PC-9 (cell line): ENCODE results near the gene PHAF1. TPM values are rescaled to one million over a fixed set of nuclear protein-coding genes. Genes with fewer than 3 reads are reported as not detected.

ENCODE experiments used
- BruUV-seq: library from RNA; stranded (reverse); fragments of 400-500 nt; replicated peaks from 2 replicates; lab custom pipeline; 2021; lab: Mats Ljungman, UMichigan
- CTCF ChIA-PET: fragments of 300-600 bp; sonication (Branson Sonifier 250); formaldehyde crosslinking; loops from one replicate; lab custom pipeline; 2022; ENCODE audit warnings: antibody characterized with exemption; lab: Charles Lee
- POLR2A ChIA-PET: fragments of 300-600 bp; sonication (Branson Sonifier 250); formaldehyde crosslinking; loops from one replicate; lab custom pipeline; 2022; ENCODE audit warnings: antibody characterized with exemption; ENCODE audit not compliant: unreplicated experiment; lab: Charles Lee
- DNase-seq, 2 experiments: peaks; one replicate each; pipeline versions ENCODE4 v3.0.0 to v3.0.0-alpha.2; 2015 to 2022; ENCODE audit warnings: mixed read lengths in 1 of 2
- H2AFZ ChIP-seq: fragments of 200-600 bp; sonication (generic); 2 replicates; pipeline ENCODE4 v1.8.1; 2017; ENCODE audit warnings: antibody characterized with exemption
- H3F3A ChIP-seq: fragments of 200-600 bp; sonication (generic); 2 replicates; pipeline ENCODE4 v1.8.1; 2017; ENCODE audit warnings: antibody characterized with exemption, mild to moderate bottlenecking, low read depth; ENCODE audit not compliant: insufficient read depth
- H3K27ac ChIP-seq: fragments of 200-600 bp; sonication (generic); 2 replicates; pipeline ENCODE4 v1.6.1; 2016; ENCODE audit warnings: mixed run types
- H3K27me3 ChIP-seq: fragments of 200-600 bp; sonication (generic); 2 replicates; pipeline ENCODE4 v1.6.1; 2016; ENCODE audit warnings: low read depth, mixed run types; ENCODE audit not compliant: insufficient read depth
- H3K36me3 ChIP-seq: fragments of 200-600 bp; sonication (generic); 2 replicates; pipeline ENCODE4 v1.6.1; 2016; ENCODE audit warnings: low read depth, mixed run types
- H3K4me1 ChIP-seq: fragments of 200-600 bp; sonication (generic); replicated peaks from 2 replicates; pipeline ENCODE4 v1.6.1; 2016; ENCODE audit warnings: mixed run types; ENCODE audit not compliant: insufficient read depth
- H3K4me2 ChIP-seq: fragments of 200-600 bp; sonication (generic); 2 replicates; pipeline ENCODE4 v1.6.1; 2017; ENCODE audit warnings: mixed run types
- H3K4me3 ChIP-seq: fragments of 200-600 bp; sonication (generic); 2 replicates; pipeline ENCODE4 v1.6.1; 2016; ENCODE audit warnings: mixed run types
- H3K79me2 ChIP-seq: fragments of 200-600 bp; sonication (generic); 2 replicates; pipeline ENCODE4 v1.6.1; 2017; ENCODE audit warnings: low read depth, mixed run types
- H3K9me2 ChIP-seq: fragments of 200-600 bp; sonication (generic); 2 replicates; pipeline ENCODE4 v1.8.1; 2017; ENCODE audit warnings: mild to moderate bottlenecking; ENCODE audit not compliant: insufficient read depth
- H3K9me3 ChIP-seq: fragments of 200-600 bp; sonication (generic); 2 replicates; pipeline ENCODE4 v1.8.1; 2016; ENCODE audit warnings: low read depth; ENCODE audit not compliant: insufficient read depth
- H4K20me1 ChIP-seq: fragments of 200-600 bp; sonication (generic); 2 replicates; pipeline ENCODE4 v1.8.1; 2017; ENCODE audit not compliant: insufficient read depth
- CTCF ChIP-seq: fragments of 200-600 bp; sonication (generic); conservative IDR thresholded peaks from 2 replicates; pipeline ENCODE4 v1.6.1; 2017; ENCODE audit warnings: mixed run types, antibody characterized with exemption, mild to moderate bottlenecking, moderate library complexity
- EZH2 ChIP-seq: fragments of 200-600 bp; sonication (generic); IDR thresholded peaks from 2 replicates; pipeline ENCODE4 v1.8.0; 2017; ENCODE audit warnings: antibody characterized with exemption, low read depth
- intact Hi-C: fragments of 100-400 bp; cut with micrococcal nuclease; formaldehyde crosslinking; loops from one replicate; pipeline ENCODE4 v1.10.0; 2022; ENCODE audit not compliant: unreplicated experiment
- total RNA-seq: library from RNA; stranded (reverse); gene quantifications from 2 replicates; pipeline ENCODE4 v1.2.3, GENCODE V29; 2021

PHAF1 gene
- total RNA-seq, 1 experiment from 2014 or later, result 19.5 TPM

DNA sequence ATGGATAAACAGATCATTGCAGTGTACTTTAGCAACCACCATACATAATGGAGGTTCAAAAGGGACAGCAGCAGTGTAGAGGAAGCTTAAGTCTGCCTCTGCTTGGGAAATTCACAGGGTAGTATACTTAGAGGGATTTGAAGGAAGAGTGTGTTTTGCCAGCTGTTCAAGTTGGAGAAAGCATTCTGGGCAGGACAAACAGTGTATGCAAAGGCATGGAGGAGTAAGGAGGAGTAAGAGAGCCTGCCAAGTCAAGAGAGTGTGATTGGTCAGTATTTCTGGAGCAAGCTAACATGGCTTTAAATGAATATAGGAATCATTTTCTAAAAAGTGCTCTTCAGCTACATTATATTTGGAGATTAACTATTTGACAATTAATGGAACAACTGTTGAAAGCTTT is 22.9 kb upstream of the PHAF1 start:
- ChIA-PET POLR2A (interaction anchor here (0.6 kb wide), 1 partner anchor 769 kb away, joined by 3 read pairs; no protein-coding TSS in a partner anchor), CTCF (no interaction called here)
- H3K4me2 ChIP-seq, result no peak overlapping the region
- H2AFZ ChIP-seq, result no peak overlapping the region
- H4K20me1 ChIP-seq, result no peaks in the 10 kb centered on the region; the same call in 1 of the 2 replicates
- TF ChIP-seq CTCF (no peak), EZH2 (no peak)
- no peaks in the 10 kb centered on the region for H3K27me3 ChIP-seq
- no peaks in the 10 kb centered on the region for H3K4me1 ChIP-seq
- no peak overlapping the region for H3K27ac ChIP-seq
- no TSS peak for BruUV-seq
- H3K79me2 ChIP-seq, result no peaks in the 10 kb centered on the region
- intact Hi-C loops, result no loop called here
- H3K36me3 ChIP-seq, result no peaks in the 10 kb centered on the region
- no peaks in the 10 kb centered on the region; the same call in 1 of the 2 replicates for H3F3A ChIP-seq
- no peak overlapping the region for H3K4me3 ChIP-seq
- no peaks in the 10 kb centered on the region for H3K9me2 ChIP-seq
- no peak for DNase-seq
- H3K9me3 ChIP-seq, result no peaks in the 10 kb centered on the region

GRCh38 chr16:67087291-67087690 is 22.4 kb upstream of the PHAF1 start:
- peaks cover 3% of the 10 kb centered on the region; the same call in 1 of the 2 replicates for H3F3A ChIP-seq
- no peak overlapping the region for H3K27ac ChIP-seq
- no peak overlapping the region for H3K4me2 ChIP-seq
- H3K4me1 ChIP-seq, result no peaks in the 10 kb centered on the region
- H3K36me3 ChIP-seq, result no peaks in the 10 kb centered on the region
- no peak overlapping the region for H2AFZ ChIP-seq
- H3K4me3 ChIP-seq, result no peak overlapping the region
- H3K9me3 ChIP-seq, result no peaks in the 10 kb centered on the region
- POLR2A ChIA-PET, result no interaction called here
- H3K9me2 ChIP-seq, result no peaks in the 10 kb centered on the region
- no peak for TF ChIP-seq CTCF
- no peak for TF ChIP-seq EZH2
- no peaks in the 10 kb centered on the region; the same call in 1 of the 2 replicates for H4K20me1 ChIP-seq
- no peaks in the 10 kb centered on the region for H3K27me3 ChIP-seq
- no peaks in the 10 kb centered on the region for H3K79me2 ChIP-seq
- DNase-seq, result no peak
- intact Hi-C loops, result no loop called here
- CTCF ChIA-PET, result no interaction called here
- BruUV-seq, result no TSS peak

DNA sequence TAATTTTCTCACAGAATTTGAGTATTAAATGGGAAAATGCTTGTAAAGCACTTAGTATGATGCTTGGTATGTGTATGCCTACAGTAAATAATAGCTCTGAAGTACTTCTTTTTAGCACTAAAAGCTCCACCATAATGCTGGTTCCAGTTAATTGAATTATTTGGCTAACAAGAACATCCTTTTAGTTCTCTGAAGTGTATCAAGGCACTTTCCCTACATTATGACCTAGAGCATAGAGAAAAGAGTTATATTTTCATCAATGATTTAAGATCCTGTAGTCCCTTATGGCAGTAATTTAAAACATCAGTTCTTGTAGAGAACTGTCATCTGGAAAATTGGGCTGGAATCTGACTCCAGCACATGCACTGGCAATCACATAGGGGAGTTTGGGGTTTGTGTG is 21.9 kb upstream of the PHAF1 start:
- H3F3A ChIP-seq, result peaks cover 3% of the 10 kb centered on the region; the same call in 1 of the 2 replicates
- no peaks in the 10 kb centered on the region for H3K9me3 ChIP-seq
- H3K27me3 ChIP-seq, result no peaks in the 10 kb centered on the region
- no TSS peak for BruUV-seq
- no peak for DNase-seq
- CTCF ChIA-PET, result no interaction called here
- no peaks in the 10 kb centered on the region for H3K79me2 ChIP-seq
- intact Hi-C loops, result no loop called here
- POLR2A ChIA-PET, result no interaction called here
- H3K4me3 ChIP-seq, result no peak overlapping the region
- H3K9me2 ChIP-seq, result no peaks in the 10 kb centered on the region
- no peaks in the 10 kb centered on the region for H3K4me1 ChIP-seq
- H2AFZ ChIP-seq, result no peak overlapping the region
- no peak overlapping the region for H3K4me2 ChIP-seq
- H3K27ac ChIP-seq, result no peak overlapping the region
- peaks cover 2% of the 10 kb centered on the region; the same call in 1 of the 2 replicates for H4K20me1 ChIP-seq
- TF ChIP-seq CTCF, result no peak
- TF ChIP-seq EZH2, result no peak
- H3K36me3 ChIP-seq, result no peaks in the 10 kb centered on the region
